AG08395 (cell line): Measurements from ENCODE around the gene RTN4R.

ENCODE experiments used
- DNase-seq: peaks from one replicate; pipeline ENCODE4 v3.0.0; 2012; ENCODE audit warnings: mixed read lengths, low spot score

The RTN4R gene

GRCh38 chr22:20242393-20243175, 25.5 kb downstream of the RTN4R start:
- no peak for DNase-seq

- DNase-seq, result no peak
These were observed 26.3 kb downstream of the RTN4R start for GRCh38 chr22:20241579-20242392.

- no peak for DNase-seq
These were observed 27.2 kb downstream of the RTN4R start for GRCh38 chr22:20240900-20241299.

GRCh38 chr22:20240447-20240764, 27.7 kb downstream of the RTN4R start:
- no peak for DNase-seq

- no peak for DNase-seq
These were observed 28.3 kb downstream of the RTN4R start for GRCh38 chr22:20239676-20240446.

GRCh38 chr22:20238901-20239675, 29.0 kb downstream of the RTN4R start:
- DNase-seq, result peak; percentile 41

- no peak for DNase-seq
These were observed 29.6 kb downstream of the RTN4R start for GRCh38 chr22:20238536-20238900.

GRCh38 chr22:20237480-20238440, 30.4 kb downstream of the RTN4R start:
- DNase-seq, result no peak

- DNase-seq, result no peak
These were observed 31.9 kb downstream of the RTN4R start for GRCh38 chr22:20236052-20236717.

- no peak for DNase-seq
These were observed 32.6 kb downstream of the RTN4R start for GRCh38 chr22:20235389-20235991.

- DNase-seq, result no peak
These were observed 33.2 kb downstream of the RTN4R start for GRCh38 chr22:20234760-20235388.

GRCh38 chr22:20234314-20234682, 33.8 kb downstream of the RTN4R start:
- DNase-seq, result no peak

- DNase-seq, result no peak
These were observed 34.5 kb downstream of the RTN4R start for GRCh38 chr22:20233351-20234313.

- no peak for DNase-seq
These were observed 35.3 kb downstream of the RTN4R start for GRCh38 chr22:20232781-20233180.

GRCh38 chr22:20232237-20232598, 35.9 kb downstream of the RTN4R start:
- DNase-seq, result no peak

GRCh38 chr22:20231514-20232236, 36.4 kb downstream of the RTN4R start:
- DNase-seq, result no peak

GRCh38 chr22:20230777-20231420, 37.2 kb downstream of the RTN4R start:
- no peak for DNase-seq
